ENCODE results near the gene CACNA1D. TPM values are rescaled to one million over a fixed set of nuclear protein-coding genes. Genes with fewer than 3 reads are reported as not detected.

CACNA1D gene
- total RNA-seq, 1 donor from 2014 or later: 1.3 TPM

GRCh38 chr3:53649816-53650215 is 155.4 kb downstream of the CACNA1D start:
- intact Hi-C loops (cut with micrococcal nuclease): no loop called here

- intact Hi-C loops (cut with micrococcal nuclease): no loop called here
Observed at GRCh38 chr3:53650424-53650823, 156.0 kb downstream of the CACNA1D start.

- intact Hi-C loops (cut with micrococcal nuclease): no loop called here
Observed at GRCh38 chr3:53650928-53651661, 156.7 kb downstream of the CACNA1D start.

- intact Hi-C loops (cut with micrococcal nuclease): no loop called here
Observed at GRCh38 chr3:53651927-53652326, 157.5 kb downstream of the CACNA1D start.

GRCh38 chr3:53657651-53658050 is 163.2 kb downstream of the CACNA1D start:
- intact Hi-C loops (cut with micrococcal nuclease): no loop called here

- intact Hi-C loops (cut with micrococcal nuclease): no loop called here
Observed at GRCh38 chr3:53658613-53659193, 164.3 kb downstream of the CACNA1D start.

- intact Hi-C loops (cut with micrococcal nuclease): no loop called here
Observed at GRCh38 chr3:53659996-53660395, 165.6 kb downstream of the CACNA1D start.

GRCh38 chr3:53661480-53661879 is 167.1 kb downstream of the CACNA1D start:
- intact Hi-C loops (cut with micrococcal nuclease): no loop called here

GRCh38 chr3:53664812-53665211 is 170.4 kb downstream of the CACNA1D start:
- intact Hi-C loops (cut with micrococcal nuclease): loop anchor here (5.0 kb wide), 1 partner anchor 252 kb away; no protein-coding TSS in a partner anchor

GRCh38 chr3:53665608-53666425 is 171.4 kb downstream of the CACNA1D start:
- intact Hi-C loops (cut with micrococcal nuclease): loop anchor here (5.0 kb wide), 1 partner anchor 251 kb away; no protein-coding TSS in a partner anchor

- intact Hi-C loops (cut with micrococcal nuclease): loop anchor here (1.0 to 5.0 kb wide), 2 partner anchors 41 to 248 kb away; no protein-coding TSS in a partner anchor
Observed at GRCh38 chr3:53668872-53669271, 174.5 kb downstream of the CACNA1D start.

- intact Hi-C loops (cut with micrococcal nuclease): no loop called here
Observed at GRCh38 chr3:53670721-53671120, 176.3 kb downstream of the CACNA1D start.

- intact Hi-C loops (cut with micrococcal nuclease): no loop called here
Observed at GRCh38 chr3:53671192-53671960, 177.0 kb downstream of the CACNA1D start.

- intact Hi-C loops (cut with micrococcal nuclease): no loop called here
Observed at GRCh38 chr3:53671961-53672299, 177.5 kb downstream of the CACNA1D start.

- intact Hi-C loops (cut with micrococcal nuclease): no loop called here
Observed at GRCh38 chr3:53672981-53673380, 178.6 kb downstream of the CACNA1D start.

GRCh38 chr3:53673722-53674350 is 179.4 kb downstream of the CACNA1D start:
- intact Hi-C loops (cut with micrococcal nuclease): no loop called here

- intact Hi-C loops (cut with micrococcal nuclease): no loop called here
Observed at GRCh38 chr3:53674582-53674981, 180.2 kb downstream of the CACNA1D start.

GRCh38 chr3:53675022-53675697 is 180.7 kb downstream of the CACNA1D start:
- intact Hi-C loops (cut with micrococcal nuclease): no loop called here

- intact Hi-C loops (cut with micrococcal nuclease): no loop called here
Observed at GRCh38 chr3:53675942-53676341, 181.5 kb downstream of the CACNA1D start.

GRCh38 chr3:53677413-53677812 is 183.0 kb downstream of the CACNA1D start:
- intact Hi-C loops (cut with micrococcal nuclease): loop anchor here (1.0 kb wide), 1 partner anchor 33 kb away; no protein-coding TSS in a partner anchor
